Measurements from ENCODE around the gene PCDHGA2. TPM values are rescaled to one million over a fixed set of nuclear protein-coding genes. Genes with fewer than 3 reads are reported as not detected.
"Not testable (repeated sequence)": the region's sequence is repeated elsewhere in the genome, so short reads cannot be mapped to it uniquely, and the experiment has no call there.

Gene PCDHGA2
- total RNA-seq, 1 donor from 2014 or later = 0.71 TPM

DNA sequence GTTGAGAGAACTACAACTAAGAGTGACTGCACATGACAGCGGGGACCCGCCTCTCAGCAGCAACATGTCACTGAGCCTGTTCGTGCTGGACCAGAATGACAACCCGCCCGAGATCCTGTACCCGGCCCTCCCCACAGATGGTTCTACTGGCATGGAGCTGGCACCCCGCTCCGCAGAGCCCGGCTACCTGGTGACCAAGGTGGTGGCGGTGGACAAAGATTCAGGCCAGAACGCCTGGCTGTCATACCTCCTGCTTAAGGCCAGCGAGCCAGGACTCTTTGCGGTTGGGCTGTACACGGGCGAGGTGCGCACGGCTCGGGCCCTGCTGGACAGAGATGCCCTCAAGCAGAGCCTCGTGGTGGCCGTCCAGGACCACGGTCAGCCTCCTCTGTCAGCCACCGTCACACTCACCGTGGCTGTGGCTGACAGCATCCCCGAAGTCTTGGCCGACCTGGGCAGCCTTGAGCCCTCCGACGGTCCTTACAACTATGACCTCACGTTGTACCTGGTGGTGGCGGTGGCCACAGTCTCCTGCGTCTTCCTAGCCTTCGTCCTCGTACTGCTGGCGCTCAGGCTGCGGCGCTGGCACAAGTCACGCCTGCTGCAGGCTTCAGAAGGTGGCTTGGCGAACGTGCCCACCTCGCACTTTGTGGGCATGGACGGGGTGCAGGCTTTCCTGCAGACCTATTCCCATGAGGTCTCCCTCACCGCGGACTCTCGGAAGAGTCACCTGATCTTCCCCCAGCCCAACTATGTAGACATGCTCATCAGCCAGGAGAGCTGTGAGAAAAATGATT is 46.1 kb downstream of the PCDHGA2 start:
- DNase-seq (ENCODE audit: low spot score) = no peak
- Mint-ChIP-seq H3K36me3 (peaks cover 3% of the 10 kb centered on the region), H3K27me3 (ENCODE audit: insufficient read depth, low read depth) (peaks cover 4% of the 10 kb centered on the region), H3K4me1 (no peaks in the 10 kb centered on the region), H3K4me3 (no peak overlapping the region), H3K9me3 (peaks cover 60% of the 10 kb centered on the region), H3K27ac (no peak overlapping the region)
- TF ChIP-seq EZH2 (IDR thresholded peaks at IDR 0.05) (no peak), EZH2phosphoT487 (IDR thresholded peaks at IDR 0.05) (no peak)
- TF ChIP-seq, protein P1, sequence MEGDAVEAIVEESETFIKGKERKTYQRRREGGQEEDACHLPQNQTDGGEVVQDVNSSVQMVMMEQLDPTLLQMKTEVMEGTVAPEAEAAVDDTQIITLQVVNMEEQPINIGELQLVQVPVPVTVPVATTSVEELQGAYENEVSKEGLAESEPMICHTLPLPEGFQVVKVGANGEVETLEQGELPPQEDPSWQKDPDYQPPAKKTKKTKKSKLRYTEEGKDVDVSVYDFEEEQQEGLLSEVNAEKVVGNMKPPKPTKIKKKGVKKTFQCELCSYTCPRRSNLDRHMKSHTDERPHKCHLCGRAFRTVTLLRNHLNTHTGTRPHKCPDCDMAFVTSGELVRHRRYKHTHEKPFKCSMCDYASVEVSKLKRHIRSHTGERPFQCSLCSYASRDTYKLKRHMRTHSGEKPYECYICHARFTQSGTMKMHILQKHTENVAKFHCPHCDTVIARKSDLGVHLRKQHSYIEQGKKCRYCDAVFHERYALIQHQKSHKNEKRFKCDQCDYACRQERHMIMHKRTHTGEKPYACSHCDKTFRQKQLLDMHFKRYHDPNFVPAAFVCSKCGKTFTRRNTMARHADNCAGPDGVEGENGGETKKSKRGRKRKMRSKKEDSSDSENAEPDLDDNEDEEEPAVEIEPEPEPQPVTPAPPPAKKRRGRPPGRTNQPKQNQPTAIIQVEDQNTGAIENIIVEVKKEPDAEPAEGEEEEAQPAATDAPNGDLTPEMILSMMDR (IDR thresholded peaks at IDR 0.05) = no peak
- H3K4me3 ChIP-seq = no peak overlapping the region
- H3K27ac ChIP-seq = no peak overlapping the region
- no peaks in the 10 kb centered on the region for H3F3A ChIP-seq (ENCODE audit: low read depth)
- no peak overlapping the region for H3K4me2 ChIP-seq
- H3K9me3 ChIP-seq (ENCODE audit: low read depth) = peaks cover 6% of the 10 kb centered on the region
- no peak overlapping the region for H2AFZ ChIP-seq (replicated peaks)
- no peaks in the 10 kb centered on the region for H3K79me2 ChIP-seq (ENCODE audit: low read depth)
- no peaks in the 10 kb centered on the region for H3K4me1 ChIP-seq
- no peaks in the 10 kb centered on the region for H3K27me3 ChIP-seq
- H4K20me1 ChIP-seq (ENCODE audit: low read depth) = no peaks in the 10 kb centered on the region
- no peak overlapping the region for H3K9ac ChIP-seq
- no peaks in the 10 kb centered on the region for H3K36me3 ChIP-seq

DNA sequence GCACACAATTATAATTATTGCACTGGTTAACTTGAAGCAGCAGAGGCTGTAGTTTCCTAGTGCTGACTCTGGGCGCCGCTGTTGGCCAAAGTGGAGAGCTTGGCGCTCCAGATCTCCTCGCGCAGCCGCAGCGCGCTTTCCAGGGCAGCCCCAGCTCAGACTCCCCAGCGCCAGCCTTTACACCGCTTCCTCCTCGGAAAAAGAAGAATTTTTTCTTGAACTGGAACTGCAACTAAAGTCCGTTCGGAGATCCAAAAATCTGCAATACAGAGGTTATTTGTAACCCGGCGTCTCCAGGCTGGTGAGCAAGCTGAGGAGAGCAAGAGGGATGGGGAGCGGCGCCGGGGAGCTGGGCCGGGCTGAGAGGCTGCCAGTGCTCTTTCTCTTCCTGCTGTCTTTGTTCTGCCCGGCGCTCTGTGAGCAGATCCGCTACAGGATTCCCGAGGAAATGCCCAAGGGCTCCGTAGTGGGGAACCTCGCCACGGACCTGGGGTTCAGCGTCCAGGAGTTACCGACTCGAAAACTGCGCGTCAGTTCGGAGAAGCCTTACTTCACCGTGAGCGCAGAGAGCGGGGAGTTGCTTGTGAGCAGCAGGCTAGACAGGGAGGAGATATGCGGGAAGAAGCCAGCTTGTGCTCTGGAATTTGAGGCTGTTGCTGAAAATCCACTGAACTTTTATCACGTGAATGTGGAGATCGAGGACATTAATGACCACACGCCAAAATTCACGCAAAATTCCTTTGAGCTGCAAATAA is 49.2 kb downstream of the PCDHGA2 start, which contains the start of gene PCDHGB4:
TSS of gene PCDHGB4 (plus strand) at position 142 of the 755 bp plus-strand sequence. CDS start at position 329, 187 bp downstream.
- not testable (repeated sequence) for H3K79me2 ChIP-seq (ENCODE audit: low read depth); H4K20me1 ChIP-seq (ENCODE audit: low read depth); H3K27me3 Mint-ChIP-seq (ENCODE audit: insufficient read depth, low read depth); H3K27me3 ChIP-seq; H2AFZ ChIP-seq (replicated peaks); H3F3A ChIP-seq (ENCODE audit: low read depth); H3K27ac ChIP-seq; H3K36me3 Mint-ChIP-seq; H3K9ac ChIP-seq; H3K4me3 Mint-ChIP-seq; H3K27ac Mint-ChIP-seq; H3K4me1 Mint-ChIP-seq; H3K4me1 ChIP-seq
- TF ChIP-seq, protein P1 (IDR thresholded peaks at IDR 0.05) = peak; percentile 66
- peaks cover 11% of the 10 kb centered on the region for H3K36me3 ChIP-seq
- peaks cover 32% of the 10 kb centered on the region for H3K9me3 ChIP-seq (ENCODE audit: low read depth)
- H3K4me2 ChIP-seq = peak within 1 kb of the TSS; percentile 46
- peak; percentile 68 for DNase-seq (ENCODE audit: low spot score)
- H3K4me3 ChIP-seq = peak within 1 kb of the TSS; percentile 41
- peaks cover 56% of the 10 kb centered on the region for H3K9me3 Mint-ChIP-seq

DNA sequence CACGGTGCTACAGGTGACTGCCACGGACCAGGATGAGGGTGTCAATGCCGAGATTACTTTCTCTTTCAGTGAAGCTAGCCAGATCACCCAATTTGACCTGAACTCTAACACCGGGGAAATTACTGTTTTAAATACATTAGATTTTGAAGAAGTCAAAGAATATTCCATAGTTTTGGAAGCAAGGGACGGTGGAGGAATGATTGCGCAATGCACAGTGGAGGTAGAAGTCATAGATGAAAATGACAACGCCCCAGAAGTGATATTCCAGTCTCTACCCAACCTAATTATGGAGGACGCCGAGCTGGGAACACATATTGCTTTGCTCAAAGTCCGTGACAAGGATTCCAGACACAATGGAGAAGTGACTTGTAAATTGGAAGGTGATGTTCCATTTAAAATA is 50.1 kb downstream of the PCDHGA2 start:
- Histone ChIP-seq H3F3A (ENCODE audit: low read depth) (peaks cover 7% of the 10 kb centered on the region), H3K79me2 (ENCODE audit: low read depth) (no peaks in the 10 kb centered on the region), H3K4me1 (no peaks in the 10 kb centered on the region), H2AFZ (replicated peaks) (no peak overlapping the region), H3K4me3 (peak overlapping the region; percentile 13), H3K36me3 (peaks cover 17% of the 10 kb centered on the region), H3K9ac (no peak overlapping the region), H3K4me2 (no peak overlapping the region), H3K27ac (no peak overlapping the region), H3K9me3 (ENCODE audit: low read depth) (peaks cover 40% of the 10 kb centered on the region), H3K27me3 (no peaks in the 10 kb centered on the region), H4K20me1 (ENCODE audit: low read depth) (no peaks in the 10 kb centered on the region)
- no peak for DNase-seq (ENCODE audit: low spot score)
- no peak overlapping the region for H3K27ac Mint-ChIP-seq
- H3K9me3 Mint-ChIP-seq = peaks cover 58% of the 10 kb centered on the region
- H3K36me3 Mint-ChIP-seq = peaks cover 9% of the 10 kb centered on the region
- H3K4me3 Mint-ChIP-seq = no peak overlapping the region
- peaks cover 5% of the 10 kb centered on the region for H3K27me3 Mint-ChIP-seq (ENCODE audit: insufficient read depth, low read depth)
- no peaks in the 10 kb centered on the region for H3K4me1 Mint-ChIP-seq
- TF ChIP-seq EZH2phosphoT487 (IDR thresholded peaks at IDR 0.05) (no peak), EZH2 (IDR thresholded peaks at IDR 0.05) (no peak)
- TF ChIP-seq, protein P1 (IDR thresholded peaks at IDR 0.05) = no peak

Measured in neural progenitor cell (in vitro differentiated cells).